GM12878 (cell line): ENCODE measurements around the gene C19orf47.

Experiments used
- BRCA1 ChIP-seq: IDR thresholded peaks from 2 replicates; pipeline ENCODE4 v1.6.1; 2011; ENCODE audit warnings: low read depth, low read length, improper control_type of control experiment
- CTCF ChIP-seq, 3 experiments: IDR thresholded peaks in 2 of 3; conservative IDR thresholded peaks in 1 of 3; 2 replicates each; pipeline ENCODE4 v1.5.1; 2011; ENCODE audit warnings: low read depth in 3 of 3, low read length in 3 of 3, mild to moderate bottlenecking in 3 of 3, control low read depth in 2 of 3, moderate library complexity in 2 of 3, inconsistent platforms in 1 of 3, mixed read lengths in 1 of 3; ENCODE audit not compliant: control insufficient read depth in 2 of 3, insufficient read depth in 1 of 3; ENCODE audit errors: extremely low read depth in 1 of 3
- ZNF274 ChIP-seq: IDR thresholded peaks from one replicate; pipeline ENCODE4 v1.8.0; 2011; ENCODE audit not compliant: insufficient read length, insufficient read depth

GRCh38 chr19:40341601-40342482 is 6.4 kb downstream of the C19orf47 start:
- TF ChIP-seq BRCA1 (no peak), ZNF274 (no peak), CTCF (IDR thresholded peaks at IDR 0.05 in 2 of 3, conservative IDR thresholded peaks at IDR 0.05 in 1 of 3; ENCODE audit: control insufficient read depth in 2 of 3, extremely low read depth in 1 of 3, insufficient read depth in 1 of 3, low read depth in 3 of 3, low read length in 3 of 3) (no peak)
